NCI-H1092 (cell line): ENCODE results near the gene GABRG3.

Source experiments
- DNase-seq: peaks from one replicate; lab custom pipeline; 2025; lab: John Stamatoyannopoulos, UW

Gene GABRG3

GRCh38 chr15:27249046-27249759 lies 278.2 kb downstream of the GABRG3 start:
- no peak for DNase-seq

- DNase-seq: no peak
These were observed 278.8 kb downstream of the GABRG3 start for GRCh38 chr15:27249760-27250109.

GRCh38 chr15:27250223-27250622 lies 279.2 kb downstream of the GABRG3 start:
- peak; percentile 79 for DNase-seq

- DNase-seq: no peak
These were observed 283.1 kb downstream of the GABRG3 start for GRCh38 chr15:27254055-27254454.

DNA sequence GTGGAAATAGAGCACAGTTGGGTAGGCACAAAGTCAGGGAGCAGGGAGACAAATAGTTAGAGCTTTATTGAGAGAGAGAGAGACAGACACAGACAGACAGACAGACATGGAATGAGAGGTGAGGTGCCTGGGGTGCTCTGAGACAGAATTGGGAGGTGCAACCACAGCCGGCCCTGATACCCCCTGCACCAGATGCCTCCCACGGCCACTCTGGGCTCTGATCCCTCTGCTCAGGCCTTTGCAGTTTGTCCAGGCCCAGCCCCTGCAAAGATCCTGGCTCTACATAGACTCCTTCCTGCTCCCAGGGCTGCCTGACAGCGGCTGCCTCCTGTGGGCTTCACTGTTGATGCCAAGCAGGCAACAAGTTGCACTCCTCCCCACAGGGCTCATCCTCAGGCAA lies 283.8 kb downstream of the GABRG3 start:
- DNase-seq: no peak

GRCh38 chr15:27256446-27256845 lies 285.5 kb downstream of the GABRG3 start:
- no peak for DNase-seq

GRCh38 chr15:27258287-27258686 lies 287.3 kb downstream of the GABRG3 start:
- no peak for DNase-seq

- peak; percentile 5 for DNase-seq
These were observed 289.5 kb downstream of the GABRG3 start for GRCh38 chr15:27260523-27260922.

DNA sequence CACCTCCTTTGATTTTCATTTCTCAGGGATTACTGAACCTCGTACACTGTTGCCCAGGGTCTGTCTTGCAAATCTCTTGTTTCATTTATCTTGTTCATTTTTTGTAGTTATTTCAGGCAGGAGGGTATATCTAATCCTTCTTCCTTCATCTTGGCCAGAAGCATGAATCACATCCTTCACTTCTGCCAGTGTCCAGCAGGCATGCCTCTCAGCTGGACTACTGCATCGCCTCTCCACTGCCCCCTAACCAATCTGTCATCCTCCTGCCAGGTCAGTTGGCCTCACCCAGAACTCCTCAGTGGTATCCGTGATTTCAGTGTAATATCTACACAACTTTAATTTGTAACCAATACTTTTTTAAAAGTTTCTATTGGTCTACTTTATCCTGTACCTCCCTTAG lies 297.9 kb downstream of the GABRG3 start:
- no peak for DNase-seq

DNA sequence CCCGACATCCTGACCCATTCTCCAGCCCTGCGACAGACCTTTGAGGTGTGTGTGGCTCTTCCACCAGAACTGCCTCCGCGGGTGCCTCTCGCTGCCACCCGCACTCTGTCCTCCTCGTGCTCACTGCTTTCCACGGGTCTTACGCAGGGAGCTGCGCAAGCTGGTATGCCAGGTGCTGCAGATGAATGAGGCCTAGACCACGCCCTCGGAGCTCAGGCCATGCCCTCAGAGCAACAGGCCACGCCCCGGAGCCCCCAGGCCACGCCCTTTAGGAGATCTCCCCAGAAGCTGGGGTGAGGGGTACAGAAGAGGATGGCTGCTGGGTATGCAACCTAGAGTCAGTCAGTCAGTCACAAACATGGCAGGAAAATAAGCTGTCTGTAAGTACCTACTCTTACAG lies 300.3 kb downstream of the GABRG3 start:
- DNase-seq: peak; percentile 33

GRCh38 chr15:27272427-27272826 lies 301.4 kb downstream of the GABRG3 start:
- no peak for DNase-seq

- no peak for DNase-seq
These were observed 302.5 kb downstream of the GABRG3 start for GRCh38 chr15:27273506-27273905.

- no peak for DNase-seq
These were observed 307.8 kb downstream of the GABRG3 start for GRCh38 chr15:27278761-27279160.

- no peak for DNase-seq
These were observed 321.7 kb downstream of the GABRG3 start for GRCh38 chr15:27292641-27293040.

DNA sequence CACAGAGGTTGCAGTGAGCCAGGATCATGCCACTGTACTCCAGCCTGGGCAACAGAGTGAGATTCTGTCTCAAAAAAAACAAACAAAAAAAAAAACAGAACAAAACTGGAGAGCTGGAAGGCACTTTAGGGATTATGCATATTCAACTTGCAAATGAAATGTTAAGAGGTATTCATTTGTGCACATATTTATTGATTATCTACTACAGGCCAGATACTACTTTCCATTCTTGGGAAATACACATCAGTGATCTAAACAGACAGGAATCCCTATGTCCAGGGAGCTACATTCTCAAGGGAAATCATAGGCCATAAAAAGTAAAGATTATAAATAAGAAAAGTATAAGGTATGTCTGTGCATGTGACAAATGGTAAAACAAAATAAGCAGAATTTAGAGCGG lies 322.6 kb downstream of the GABRG3 start:
- no peak for DNase-seq

DNA sequence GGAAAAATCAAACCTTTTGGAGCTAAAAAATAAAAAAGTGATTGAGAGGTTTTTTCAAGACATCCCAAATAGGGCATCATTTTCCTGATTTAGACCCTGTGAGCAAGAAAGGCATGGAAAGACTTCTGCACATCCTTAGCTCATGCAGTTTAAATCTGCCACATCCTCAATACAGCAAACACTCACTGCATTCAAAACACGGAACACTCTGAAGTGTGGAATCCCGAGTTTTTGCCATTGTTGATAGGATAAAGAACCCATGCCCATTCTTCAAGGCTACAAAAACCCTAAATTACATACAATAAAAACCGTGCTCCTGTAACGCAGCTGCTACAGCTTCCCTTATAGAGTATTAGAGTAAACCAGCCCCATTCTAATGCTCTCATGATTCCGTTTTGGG lies 346.8 kb downstream of the GABRG3 start:
- DNase-seq: no peak

DNA sequence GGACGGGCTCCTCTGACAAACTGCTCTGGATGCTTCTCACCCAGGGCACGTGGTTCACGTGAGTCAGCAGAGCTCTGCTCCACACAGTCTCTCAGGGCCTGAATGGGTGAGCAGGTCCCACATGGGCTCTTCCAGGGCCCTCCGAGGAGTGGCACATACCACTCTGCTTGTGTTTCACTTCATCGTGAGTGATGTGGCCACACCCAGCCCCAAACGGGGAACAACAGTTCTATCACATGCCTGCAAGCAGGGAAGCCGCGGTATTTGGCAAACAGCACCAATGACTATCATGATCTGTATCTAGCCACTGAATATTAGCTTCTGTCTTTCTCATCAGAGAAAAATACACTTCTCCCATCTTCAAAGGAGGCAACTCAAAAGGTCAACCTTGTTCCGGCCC lies 352.8 kb downstream of the GABRG3 start:
- no peak for DNase-seq

DNA sequence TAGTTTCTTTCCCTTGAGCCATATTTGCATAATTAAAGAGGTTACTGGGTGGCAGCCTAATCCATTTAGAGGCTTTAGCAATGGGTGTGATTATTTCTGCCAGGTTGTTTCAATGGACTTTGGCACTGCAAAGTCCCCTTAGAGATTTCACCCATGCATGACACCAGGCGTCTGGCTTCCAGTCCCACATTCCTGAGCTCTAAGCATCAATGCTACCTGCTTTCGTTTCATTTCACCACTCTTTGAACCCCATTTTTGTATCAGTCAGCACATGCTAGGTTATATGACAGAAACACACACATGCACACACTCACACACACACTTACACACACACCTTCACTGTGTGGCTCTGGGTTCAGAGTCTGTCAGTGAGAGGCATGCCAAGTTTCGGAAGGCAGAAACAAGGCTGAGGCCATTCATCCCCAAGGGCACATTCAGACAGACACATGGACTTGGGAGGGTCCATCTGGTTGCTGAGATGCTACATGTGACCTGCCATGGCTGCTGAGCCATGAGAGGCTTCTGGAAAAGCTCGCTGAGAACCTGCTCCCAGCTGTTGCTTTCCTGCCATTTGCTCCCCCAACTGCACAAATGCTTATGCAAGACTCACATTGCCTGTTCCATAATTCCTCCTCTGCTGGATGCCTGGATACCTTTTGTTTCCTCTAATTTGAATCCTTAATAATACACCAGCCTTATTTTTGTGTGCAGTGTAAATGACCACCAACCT lies 354.1 kb downstream of the GABRG3 start:
- DNase-seq: no peak

DNA sequence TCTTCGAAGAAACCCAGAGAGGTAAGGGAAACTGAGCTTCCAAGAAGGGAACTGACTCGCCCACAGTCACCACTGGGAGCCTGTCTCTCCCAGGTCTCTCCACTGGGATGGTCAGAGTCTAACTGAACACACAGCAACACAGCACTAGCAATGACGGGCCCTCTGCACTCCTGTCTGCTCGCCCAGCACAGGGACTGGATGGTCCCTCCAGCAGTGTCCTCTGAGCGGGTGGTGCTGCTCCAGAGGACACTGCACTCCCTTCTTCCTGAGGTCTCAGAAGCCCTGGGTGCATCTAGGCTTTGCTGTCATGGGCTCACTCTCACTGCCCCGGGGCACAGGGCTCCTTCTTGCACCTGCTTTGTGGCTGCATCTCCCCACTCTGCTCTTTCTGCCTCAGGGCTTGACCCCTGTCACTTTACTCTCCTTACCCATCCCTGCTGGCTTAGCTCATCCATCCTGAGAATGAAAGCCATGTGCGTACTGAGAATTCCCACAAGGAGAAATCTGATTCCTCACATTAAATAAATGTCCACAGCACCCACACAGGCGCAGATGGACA lies 356.6 kb downstream of the GABRG3 start:
- DNase-seq: no peak

GRCh38 chr15:27328186-27328585 lies 357.2 kb downstream of the GABRG3 start:
- no peak for DNase-seq

GRCh38 chr15:27328608-27329007 lies 357.6 kb downstream of the GABRG3 start:
- DNase-seq: peak; percentile 26

DNA sequence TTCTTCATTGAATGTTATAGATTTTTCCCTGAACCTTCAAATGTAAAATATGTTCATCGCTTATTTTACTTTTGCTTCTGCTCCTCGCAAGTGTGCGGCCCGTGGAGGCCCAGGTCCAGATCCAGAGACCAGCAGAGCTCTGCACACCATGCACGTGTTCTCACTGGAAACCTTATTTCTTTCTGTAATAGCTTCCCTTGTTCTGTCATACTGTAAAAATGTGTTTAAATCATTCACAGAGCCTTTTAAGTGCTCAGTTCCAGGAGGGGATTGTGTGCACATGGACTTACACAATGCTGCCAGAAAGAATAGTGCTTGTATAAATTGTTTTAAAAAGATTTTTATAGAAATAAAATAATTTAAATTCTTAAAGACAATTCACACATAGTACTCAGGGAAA lies 359.3 kb downstream of the GABRG3 start:
- no peak for DNase-seq

- no peak for DNase-seq
These were observed 365.7 kb downstream of the GABRG3 start for GRCh38 chr15:27336676-27337075.

GRCh38 chr15:27339138-27339537 lies 368.2 kb downstream of the GABRG3 start:
- no peak for DNase-seq
